Skeletal muscle cell (primary cell): ENCODE data around the gene INTS11.
A peak's percentile ranks its signal among the peaks of the same experiment; 100 is the strongest.
"Not testable (repeated sequence)": the region's sequence is repeated elsewhere in the genome, so short reads cannot be mapped to it uniquely, and the experiment has no call there.

Experiments used
- DNase-seq: peaks from one replicate; pipeline ENCODE4 v3.0.0-alpha.2; 2010; ENCODE audit warnings: low read depth
- H3K4me3 ChIP-seq: 2 replicates; pipeline ENCODE4 v1.5.1; 2011; ENCODE audit warnings: low read depth, mild to moderate bottlenecking, control low read depth, low read length, moderate library complexity

Gene INTS11

DNA sequence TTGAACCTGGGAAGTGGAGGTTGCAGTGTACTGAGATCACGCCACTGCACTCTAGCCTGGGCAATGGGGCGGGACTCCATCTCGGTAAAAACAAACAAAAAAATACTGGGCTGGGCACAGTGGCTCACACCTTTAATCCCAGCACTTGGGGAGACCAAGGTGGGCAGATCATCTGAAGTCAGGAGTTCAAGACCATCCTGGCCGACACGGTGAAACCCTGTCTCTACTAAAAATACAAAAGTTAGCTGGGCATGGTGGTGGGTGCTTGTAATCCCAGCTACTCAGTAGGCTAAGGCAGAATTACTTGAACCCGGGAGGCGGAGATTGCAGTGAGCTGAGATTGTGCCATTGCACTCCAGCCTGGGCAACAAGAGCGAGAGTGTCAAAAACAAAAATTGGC, 8.3 kb downstream of the INTS11 start:
- not testable (repeated sequence) for DNase-seq, H3K4me3 ChIP-seq

DNA sequence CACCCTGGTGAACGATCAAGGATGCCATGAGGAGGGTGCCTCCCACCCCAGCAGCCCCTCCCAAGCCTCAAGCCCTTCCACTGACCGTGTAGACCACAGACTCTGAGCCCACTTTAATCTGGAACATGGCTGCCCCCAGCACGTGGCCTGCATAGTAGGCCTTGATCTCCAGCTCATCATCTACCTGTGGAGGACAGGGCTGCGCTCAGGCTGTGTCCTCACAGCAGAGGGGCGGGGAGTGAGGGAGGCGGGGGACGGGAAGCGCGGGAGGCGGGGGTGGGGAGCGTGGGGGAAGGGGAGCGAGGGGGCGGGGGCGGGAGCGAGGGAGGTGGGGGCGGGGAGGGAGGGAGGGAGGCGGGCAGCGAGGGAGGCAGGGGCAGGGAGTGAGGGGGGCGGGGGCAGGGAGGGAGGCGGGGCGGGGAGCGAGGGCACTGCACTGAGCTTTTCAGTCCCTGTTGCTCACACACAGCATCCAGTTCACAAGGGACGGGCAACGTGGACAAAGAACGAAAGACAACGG, 9.0 kb downstream of the INTS11 start:
- DNase-seq, result no peak
- H3K4me3 ChIP-seq, result no peak overlapping the region

DNA sequence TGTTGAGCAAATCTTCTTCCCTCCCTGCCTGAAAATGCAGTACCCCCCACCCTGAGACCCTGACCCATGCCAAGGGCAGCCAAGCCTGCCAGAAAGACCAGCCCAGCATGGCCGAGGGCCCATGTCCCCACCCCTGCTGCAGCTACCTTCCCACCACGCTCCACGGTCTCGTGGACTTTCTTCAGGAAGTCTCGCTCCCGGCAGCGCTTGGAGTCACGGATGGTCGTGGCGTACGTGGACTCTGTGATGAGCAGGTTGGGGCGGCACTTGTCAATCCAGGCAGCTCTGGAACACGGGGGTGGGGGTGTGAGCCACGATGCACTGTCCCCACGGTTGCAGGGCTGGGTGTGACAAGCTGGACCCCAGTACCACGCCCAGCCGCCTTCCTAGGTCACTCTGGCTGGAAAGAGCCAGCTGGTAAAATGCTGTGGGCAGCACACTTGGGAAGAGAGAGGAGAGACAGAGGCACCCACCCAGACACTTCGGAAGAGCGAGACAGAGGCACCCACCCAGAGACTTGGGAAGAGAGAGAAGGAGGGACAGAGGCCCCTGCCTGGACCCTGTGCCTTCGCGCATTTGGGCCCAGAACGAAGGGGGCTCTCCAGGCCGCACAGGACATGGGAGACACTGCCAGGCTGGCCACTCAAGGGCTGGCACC, 9.7 kb downstream of the INTS11 start:
- H3K4me3 ChIP-seq, result no peak overlapping the region
- DNase-seq, result no peak

DNA sequence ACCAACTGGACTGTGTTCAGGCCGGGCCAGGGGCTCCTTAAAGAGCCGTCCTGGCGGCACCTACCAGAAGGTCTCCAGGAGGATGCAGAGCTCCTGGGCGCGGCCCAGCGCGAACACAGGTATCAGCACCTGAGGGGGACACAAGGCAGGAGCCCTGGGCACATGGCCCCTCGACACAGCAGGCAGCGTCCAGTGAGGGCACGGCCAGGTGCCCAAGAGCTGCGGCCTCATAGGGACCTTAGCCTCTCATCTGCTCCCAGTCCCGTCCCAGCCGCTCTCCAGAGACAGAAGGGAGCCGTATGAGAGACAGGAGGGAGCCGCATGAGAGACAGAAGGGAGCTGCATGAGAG, 10.2 kb downstream of the INTS11 start:
- no peak for DNase-seq
- no peak overlapping the region for H3K4me3 ChIP-seq

DNA sequence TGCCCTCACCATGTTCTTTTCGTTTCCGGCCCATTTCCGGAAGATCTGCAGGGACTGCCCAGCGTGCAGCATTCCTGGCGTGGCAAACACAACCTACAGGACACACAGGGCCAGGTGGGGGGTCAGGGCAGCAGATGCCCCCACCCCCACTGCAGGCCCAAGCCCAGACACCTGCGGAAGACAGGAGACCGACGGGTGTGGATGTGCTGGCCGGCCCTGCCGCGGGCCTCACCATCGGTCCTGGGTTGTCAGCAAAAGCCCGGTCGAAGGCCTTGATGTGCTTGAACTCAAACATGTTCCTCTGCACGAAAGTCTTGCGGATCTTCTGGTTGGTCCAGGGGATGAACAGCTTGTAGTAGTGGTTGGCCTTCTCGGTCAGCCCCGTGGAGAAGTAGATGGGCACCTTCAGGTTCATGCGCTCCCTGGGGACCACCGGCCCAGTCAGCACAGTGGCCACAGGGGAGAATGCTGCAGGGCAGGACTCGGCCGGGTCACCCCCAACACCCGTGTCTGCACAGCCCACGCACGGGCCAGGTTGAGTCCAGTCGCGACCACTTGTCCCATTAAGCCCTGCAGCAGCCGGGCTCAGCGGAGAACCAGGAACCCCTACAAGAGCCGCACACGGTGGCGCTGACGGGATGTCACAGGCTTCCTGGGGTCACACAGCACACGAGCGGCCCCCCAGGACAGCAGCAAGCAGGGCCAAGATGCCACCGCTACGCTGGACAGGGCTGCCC, 10.8 kb downstream of the INTS11 start:
- no peak for DNase-seq
- H3K4me3 ChIP-seq, result no peak overlapping the region

DNA sequence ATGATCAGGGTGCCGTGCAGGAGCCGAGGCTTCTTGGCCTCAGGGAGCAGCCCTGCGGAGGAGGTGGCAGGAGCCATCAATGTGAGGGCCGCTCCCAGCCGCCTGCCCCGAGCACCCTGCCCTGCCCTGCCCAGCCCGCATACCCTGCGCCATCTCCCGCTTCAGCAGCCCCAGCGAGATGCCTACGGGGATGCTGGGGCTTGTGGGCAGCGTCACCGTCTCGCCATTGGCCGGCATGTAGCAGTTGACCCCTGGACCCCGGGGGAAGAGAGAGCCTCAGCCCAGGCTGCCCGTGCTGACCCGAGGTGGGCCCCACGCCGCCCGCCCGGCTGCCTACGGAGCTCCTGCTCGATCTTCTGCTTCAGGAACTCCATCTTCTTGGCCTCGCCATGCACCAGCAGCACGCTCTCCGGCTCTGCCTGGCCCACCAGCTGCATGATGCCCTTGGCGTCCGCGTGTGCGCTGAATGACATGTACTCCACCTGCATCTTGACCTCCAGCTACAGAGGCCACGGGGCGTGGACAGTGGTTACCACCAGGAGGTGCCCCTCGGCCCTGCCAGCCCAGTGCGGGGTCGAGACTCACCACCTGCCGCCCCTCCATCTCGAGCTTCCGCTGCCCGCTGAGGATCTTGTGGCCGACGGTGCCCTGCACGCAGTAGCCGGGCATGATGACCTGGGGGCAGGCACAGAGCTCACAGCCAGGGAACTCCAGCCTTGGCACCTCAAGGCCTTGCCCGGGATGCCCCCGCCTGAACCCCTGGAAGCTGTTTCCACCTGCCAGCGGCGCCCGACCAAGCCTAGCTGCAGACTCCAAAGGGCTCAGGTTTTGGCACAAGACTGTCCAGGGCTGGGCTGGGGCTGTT, 11.8 kb downstream of the INTS11 start:
- H3K4me3 ChIP-seq, result no peak overlapping the region
- no peak for DNase-seq

DNA sequence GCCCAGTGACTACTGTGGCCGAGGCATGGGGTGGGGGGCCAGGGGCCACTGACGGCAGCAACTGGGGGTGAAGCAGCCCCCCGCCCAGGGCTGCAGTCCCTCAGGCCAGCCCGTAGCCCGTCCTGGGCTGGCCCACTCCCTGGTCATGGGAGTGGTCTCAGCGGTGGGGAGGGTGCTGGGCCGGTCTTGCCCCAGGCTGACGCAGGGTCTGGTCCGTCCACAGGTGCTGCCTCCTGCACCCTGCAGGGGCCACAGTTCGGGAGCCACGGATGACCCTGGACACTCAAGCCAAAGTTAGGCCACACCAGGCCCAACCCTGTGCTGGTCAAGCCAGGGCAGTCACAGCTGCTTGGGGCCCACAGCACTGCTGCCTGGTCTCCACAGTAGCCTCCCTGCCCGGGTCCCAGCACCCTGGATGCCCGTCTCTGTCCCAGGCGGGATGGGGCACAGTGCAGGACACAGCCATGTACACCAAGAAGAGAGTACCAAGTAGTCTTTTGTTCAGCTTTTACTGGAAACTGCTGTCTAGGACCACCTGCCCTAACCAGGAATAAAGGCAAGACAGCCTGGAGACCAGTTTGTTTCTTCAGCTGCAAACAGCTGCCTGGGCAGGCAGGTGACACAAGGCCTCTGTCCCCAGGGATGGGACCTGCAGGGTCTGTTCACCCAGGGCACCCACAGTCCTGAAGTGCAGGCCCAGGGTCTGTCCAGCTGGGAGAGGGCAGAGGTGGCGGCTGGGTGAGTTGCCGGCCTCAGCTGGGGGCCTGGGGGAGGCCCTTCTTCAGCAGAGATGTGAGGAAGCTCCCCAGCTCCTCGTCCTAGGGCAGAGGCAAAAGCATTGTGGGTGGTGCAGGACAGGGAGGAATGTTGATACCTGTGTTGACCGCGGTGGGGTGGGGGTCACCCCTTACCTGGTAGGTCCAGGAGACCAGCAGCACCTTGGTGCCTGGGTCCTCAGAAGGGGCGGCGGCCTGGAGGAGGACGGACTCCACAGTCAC, 13.1 kb downstream of the INTS11 start:
- no peak for DNase-seq
- no peak overlapping the region for H3K4me3 ChIP-seq

DNA sequence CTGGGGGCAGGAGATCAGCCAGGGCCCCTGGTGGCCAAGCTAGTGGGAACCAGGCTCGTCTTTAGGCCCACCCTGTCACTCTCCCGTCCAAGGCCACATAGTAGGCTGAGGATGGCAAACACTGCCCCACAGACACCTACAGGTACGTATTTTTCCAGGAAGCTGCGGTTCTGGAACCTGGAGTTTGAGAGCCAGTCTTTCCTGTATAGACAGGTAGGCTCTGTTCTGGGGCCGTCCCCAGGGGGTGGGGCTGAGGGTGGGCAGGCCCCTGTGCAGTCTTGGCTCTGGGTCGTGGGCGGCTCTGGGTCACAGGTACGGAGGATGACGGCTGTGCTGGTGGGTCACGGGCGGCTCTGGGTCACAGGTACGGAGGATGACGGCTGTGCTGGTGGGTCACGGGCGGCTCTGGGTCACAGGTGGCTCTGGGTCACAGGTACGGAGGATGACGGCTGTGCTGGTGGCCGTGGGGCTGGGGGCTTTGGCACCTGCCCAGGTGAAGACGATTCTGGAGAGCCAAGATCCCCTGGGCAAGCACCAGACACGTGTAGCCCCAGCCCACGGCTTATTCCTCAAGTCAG, 13.9 kb downstream of the INTS11 start:
- no peak for DNase-seq
- no peak overlapping the region for H3K4me3 ChIP-seq

DNA sequence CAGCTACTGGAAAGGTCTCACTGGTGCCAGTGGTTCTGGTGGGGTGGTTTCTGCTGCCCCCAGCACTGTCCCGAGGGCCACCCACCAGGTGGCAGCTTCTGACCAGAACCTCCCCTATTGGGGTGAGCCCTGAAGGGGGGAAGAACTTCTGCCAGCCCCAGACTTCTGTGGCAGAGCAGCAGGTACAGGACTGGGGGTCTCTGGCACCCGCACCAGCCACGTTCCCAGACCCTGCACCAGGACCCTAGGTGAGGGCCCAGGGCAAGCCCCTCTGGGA, 14.4 kb downstream of the INTS11 start:
- H3K4me3 ChIP-seq, result peak overlapping the region; percentile 72
- DNase-seq, result no peak

DNA sequence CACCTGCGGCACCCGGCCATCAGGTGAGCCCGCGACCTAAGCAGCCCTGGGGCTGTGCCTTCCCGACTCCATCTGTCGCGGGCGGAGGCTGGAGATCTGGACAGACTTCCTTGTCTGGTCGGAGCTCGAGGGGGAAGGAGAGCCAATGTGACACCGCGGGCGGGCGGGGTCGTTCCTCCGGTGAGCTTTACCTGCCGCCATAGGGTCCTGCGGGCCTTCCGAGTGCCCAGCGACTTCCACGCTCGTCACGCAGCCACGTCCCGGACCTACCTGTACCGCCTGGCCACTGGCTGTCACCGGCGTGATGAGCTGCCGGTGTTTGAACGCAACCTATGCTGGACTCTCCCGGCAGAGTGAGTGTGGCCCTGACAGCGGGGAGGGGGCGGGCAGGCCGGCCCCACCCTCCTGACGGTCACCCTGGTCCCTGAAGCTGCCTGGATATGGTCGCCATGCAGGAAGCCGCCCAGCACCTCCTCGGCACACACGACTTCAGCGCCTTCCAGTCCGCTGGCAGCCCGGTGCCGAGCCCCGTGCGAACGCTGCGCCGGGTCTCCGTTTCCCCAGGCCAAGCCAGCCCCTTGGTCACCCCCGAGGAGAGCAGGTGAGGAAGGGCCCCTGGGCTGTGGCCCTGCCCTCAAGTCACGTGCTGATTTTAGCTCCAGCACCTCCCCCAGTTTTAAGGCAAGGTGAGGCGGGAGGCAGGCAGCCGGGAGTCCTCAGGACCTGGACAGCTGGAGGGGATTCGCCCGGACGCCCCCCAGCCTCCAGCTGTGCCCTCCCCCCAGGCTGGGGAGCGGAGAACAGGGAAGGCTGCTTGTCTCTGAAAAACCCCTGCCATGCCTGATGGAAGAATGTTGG, 15.0 kb downstream of the INTS11 start:
- no peak for DNase-seq
- peak overlapping the region; percentile 72 for H3K4me3 ChIP-seq

DNA sequence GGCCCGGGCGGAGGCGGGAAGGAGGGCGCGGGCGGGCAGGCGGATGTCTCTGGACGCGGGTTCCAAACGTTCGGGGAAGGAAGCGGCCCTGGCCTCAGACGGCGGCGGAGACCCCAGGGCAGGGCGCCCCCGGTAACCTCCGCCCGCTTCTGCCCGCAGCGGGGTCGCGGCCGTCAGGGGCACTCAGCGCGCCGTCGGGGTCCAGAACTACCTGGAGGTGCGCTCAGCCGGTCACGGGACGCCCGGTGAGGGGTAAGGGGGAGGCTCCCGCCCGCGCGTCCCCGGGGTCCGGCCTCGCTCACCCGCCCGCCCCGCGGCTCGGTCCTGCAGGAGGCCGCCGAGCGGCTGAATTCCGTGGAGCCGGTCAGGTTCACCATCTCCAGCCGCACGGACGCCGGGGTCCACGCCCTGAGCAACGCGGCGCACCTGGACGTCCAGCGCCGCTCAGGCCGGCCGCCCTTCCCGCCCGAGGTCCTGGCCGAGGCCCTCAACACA, 15.7 kb downstream of the INTS11 start:
- no peak for DNase-seq
- H3K4me3 ChIP-seq, result peak overlapping the region; percentile 72

DNA sequence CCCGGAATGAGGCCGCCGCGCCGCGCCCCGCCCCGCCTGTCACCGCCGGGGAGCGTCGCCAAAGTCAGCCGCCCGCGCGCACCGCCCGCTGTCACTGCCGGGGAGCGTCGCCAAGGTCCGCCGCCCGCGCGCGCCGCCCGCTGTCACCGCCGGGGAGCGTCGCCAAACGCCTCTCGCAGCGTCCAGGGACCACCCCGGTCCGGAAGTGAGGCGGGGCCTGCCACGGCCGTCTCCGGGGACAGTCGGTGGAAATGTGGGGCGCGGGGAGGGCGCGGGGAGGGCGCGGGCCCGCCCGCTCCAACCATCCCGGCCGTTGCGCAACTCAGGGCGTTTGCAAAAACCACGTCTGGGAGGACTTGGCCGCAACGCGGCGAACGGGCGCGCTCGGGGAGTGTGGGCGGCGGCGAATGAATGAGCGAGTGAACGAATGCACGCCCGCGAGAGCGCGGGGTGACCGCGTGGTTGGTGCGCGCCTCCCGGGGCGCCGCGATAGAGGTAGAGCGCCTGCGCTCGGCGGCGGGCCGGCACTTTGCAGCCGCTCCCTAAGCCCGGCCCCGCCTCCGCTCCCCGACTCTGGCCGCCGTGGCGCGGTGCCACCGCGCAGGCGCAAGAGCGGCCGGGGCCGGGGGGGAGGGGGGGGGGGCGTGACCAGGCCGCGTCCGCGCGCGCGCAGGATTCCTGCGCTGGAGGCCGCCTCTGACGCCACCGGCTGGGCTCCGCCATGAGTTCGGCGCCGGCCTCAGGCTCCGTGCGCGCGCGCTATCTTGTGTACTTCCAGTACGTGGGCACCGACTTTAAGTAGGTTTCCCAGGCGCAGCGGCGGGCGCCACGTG, 16.3 kb downstream of the INTS11 start, which contains the start of the genes ACAP3 and PUSL1:
Gene ACAP3 (minus strand): TSS at position 8 of the 833 bp plus-strand sequence. CDS start 115 bp downstream, outside the sequence.
Gene PUSL1 (plus strand): TSS at position 675 of the 833 bp plus-strand sequence. CDS start 47 bp downstream, at position 722.
- DNase-seq, result peak; percentile 85
- H3K4me3 ChIP-seq, result peak within 1 kb of the TSS; percentile 72

DNA sequence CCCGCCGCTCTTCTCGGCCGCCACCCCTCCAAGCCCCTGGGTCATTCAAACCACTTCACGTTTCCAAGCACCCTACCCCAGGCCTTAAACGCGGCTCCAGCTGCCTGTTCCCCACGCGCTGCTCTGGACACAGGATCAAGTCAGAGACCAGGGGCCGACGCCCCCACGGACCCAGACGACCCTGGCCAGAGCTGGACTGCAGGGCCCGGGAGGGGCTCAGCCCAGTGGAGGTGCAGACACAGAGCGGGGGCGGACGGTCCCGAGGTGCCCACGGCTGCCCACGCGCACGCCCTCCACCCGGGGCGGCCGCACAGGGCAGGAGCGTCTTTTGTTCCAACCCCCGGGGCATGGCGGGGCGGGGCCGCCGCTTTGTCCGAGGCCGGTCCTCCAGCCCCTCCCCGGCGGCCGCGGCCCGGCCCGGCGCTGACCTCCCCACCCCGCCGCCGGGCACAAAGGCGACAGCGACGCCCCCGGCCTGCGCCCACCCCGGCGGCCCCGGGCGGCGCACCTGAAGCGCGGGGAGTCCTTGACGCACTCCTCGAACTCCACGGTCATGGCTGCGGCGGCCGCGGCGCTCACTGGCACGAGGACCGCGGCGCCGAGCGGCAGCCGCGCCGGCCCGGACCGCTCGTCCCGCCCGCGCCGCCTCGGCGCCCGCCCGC, 17.1 kb downstream of the INTS11 start:
- H3K4me3 ChIP-seq, result peak overlapping the region; percentile 68
- DNase-seq, result no peak

DNA sequence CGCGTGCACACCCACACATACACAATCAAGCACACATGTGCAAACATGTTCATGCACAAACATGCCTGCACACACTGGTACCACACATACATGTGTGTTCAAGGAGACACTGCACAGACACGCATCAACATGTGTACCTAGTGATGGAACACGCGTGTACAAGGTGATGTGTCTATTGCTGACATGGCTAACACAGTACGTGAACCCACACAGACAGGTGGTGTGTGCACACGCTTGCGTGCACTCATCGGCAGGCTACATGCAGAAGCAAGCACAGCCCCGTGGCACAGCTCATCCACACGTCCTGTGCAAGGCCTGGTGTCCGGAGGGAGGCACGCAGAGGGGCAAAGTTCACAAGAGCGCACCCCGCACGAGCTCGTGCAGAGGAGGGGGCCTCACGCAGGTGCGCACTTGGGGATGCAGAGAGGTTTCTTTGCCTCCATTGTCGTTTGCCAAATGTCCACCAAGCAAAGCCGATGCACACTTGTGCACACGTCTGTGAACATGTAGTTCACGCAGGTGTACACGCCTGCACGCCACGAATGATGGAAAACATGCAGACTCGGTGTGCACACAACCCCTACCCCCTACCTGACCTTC, 17.7 kb downstream of the INTS11 start:
- DNase-seq, result no peak
- peak overlapping the region; percentile 68 for H3K4me3 ChIP-seq

DNA sequence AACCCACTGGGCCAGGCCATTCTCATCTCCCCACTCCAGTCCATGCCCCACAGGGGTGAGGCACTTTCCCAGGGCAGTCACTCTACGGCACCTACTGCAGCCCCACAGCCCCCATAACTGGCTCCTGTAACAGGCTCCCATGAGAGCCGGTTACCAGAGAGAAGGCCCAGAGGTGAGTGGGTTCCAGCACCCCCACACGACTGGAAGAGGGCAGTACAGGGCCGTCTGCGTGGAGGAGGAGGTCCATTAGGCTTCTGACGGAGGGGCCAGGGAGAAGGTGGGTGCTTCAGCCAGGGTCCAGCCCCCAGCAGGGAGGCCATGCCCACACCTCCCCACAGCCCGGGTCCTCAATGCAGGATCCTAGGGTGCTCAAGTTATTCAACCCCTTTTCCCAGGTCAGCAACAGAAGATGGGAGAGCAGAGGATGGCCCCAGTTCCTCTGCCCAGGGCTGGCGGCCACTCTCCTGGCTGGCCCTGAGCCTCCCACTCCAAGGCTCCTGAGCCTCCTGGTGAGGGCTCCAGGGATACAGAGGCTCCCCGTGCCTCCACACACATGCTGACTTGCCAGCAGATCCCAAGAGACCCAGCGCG, 18.3 kb downstream of the INTS11 start:
- no peak for DNase-seq

More for the DNA sequence above, 18.3 kb downstream of the INTS11 start:
- H3K4me3 ChIP-seq, result peak overlapping the region; percentile 68
